Activated T-cell treated with anti-CD3 and anti-CD28 coated beads, Interleukin-2, amount 50 U/mL, for 72 hours (primary cell): ENCODE data around the gene CSNK2A3. TPM values are rescaled to one million over a fixed set of nuclear protein-coding genes. Genes with fewer than 3 reads are reported as not detected.

Experiments
- ATAC-seq, 2 donors: fragments of 150-1000 bp; cut with Tn5 transposase; replicated peaks in 1 of 2; 2 replicates each; pipeline ENCODE4 v1.10.0; 2021; ENCODE audit warnings: moderate library complexity in 2 of 2, mild to moderate bottlenecking in 1 of 2
- DNase-seq, 2 donors: peaks; one replicate each; pipeline ENCODE4 v3.0.0; 2021 to 2022; ENCODE audit warnings: mixed read lengths in 1 of 2
- H3K27ac Mint-ChIP-seq: one replicate; pipeline ENCODE4 v1.8.0; 2022; ENCODE audit warnings: mild to moderate bottlenecking, moderate library complexity, mixed read lengths
- H3K27me3 Mint-ChIP-seq: one replicate; pipeline ENCODE4 v1.8.0; 2022; ENCODE audit warnings: low read depth, mixed read lengths
- H3K36me3 Mint-ChIP-seq, 2 donors: one replicate each; pipeline ENCODE4 v1.8.0; 2022; ENCODE audit warnings: mixed read lengths in 2 of 2, mild to moderate bottlenecking in 1 of 2; ENCODE audit not compliant: insufficient read depth in 2 of 2
- H3K4me1 Mint-ChIP-seq: one replicate; pipeline ENCODE4 v1.8.0; 2022; ENCODE audit warnings: low read depth, mixed read lengths
- H3K4me3 Mint-ChIP-seq, 2 donors: one replicate each; pipeline ENCODE4 v1.8.0; 2022; ENCODE audit warnings: mild to moderate bottlenecking in 2 of 2, mixed read lengths in 2 of 2, moderate library complexity in 2 of 2
- H3K9me3 Mint-ChIP-seq, 2 donors: one replicate each; pipeline ENCODE4 v1.8.0; 2022; ENCODE audit warnings: mixed read lengths in 2 of 2
- total RNA-seq, 2 donors: library from RNA; stranded (reverse); gene quantifications; one replicate each; pipeline ENCODE4 v1.2.3, GENCODE V29; 2022

Gene CSNK2A3
- total RNA-seq, 2 donors from 2014 or later: 0.29 to 1.3 TPM

- Mint-ChIP-seq H3K27ac (no peak overlapping the region), H3K36me3 (no peaks in the 10 kb centered on the region), H3K4me1 (no peaks in the 10 kb centered on the region), H3K9me3 (no peaks in the 10 kb centered on the region), H3K4me3 (no peak overlapping the region), H3K27me3 (peaks cover 5% of the 10 kb centered on the region)
- no peak for ATAC-seq
- DNase-seq: no peak
Observed at GRCh38 chr11:11387622-11388305, 34.7 kb upstream of the CSNK2A3 start.

GRCh38 chr11:11387207-11387606 is 34.2 kb upstream of the CSNK2A3 start:
- Mint-ChIP-seq H3K4me1 (no peaks in the 10 kb centered on the region), H3K27ac (no peak overlapping the region), H3K9me3 (no peaks in the 10 kb centered on the region), H3K4me3 (no peak overlapping the region), H3K27me3 (peaks cover 5% of the 10 kb centered on the region), H3K36me3 (no peaks in the 10 kb centered on the region)
- DNase-seq (no peak), ATAC-seq (no peak)

GRCh38 chr11:11384829-11385228 is 31.8 kb upstream of the CSNK2A3 start:
- no peaks in the 10 kb centered on the region for H3K9me3 Mint-ChIP-seq
- no peak for ATAC-seq
- peaks cover 5% of the 10 kb centered on the region for H3K27me3 Mint-ChIP-seq
- no peaks in the 10 kb centered on the region for H3K36me3 Mint-ChIP-seq
- H3K27ac Mint-ChIP-seq: no peak overlapping the region
- DNase-seq: no peak
- no peaks in the 10 kb centered on the region for H3K4me1 Mint-ChIP-seq
- H3K4me3 Mint-ChIP-seq: no peak overlapping the region

DNA sequence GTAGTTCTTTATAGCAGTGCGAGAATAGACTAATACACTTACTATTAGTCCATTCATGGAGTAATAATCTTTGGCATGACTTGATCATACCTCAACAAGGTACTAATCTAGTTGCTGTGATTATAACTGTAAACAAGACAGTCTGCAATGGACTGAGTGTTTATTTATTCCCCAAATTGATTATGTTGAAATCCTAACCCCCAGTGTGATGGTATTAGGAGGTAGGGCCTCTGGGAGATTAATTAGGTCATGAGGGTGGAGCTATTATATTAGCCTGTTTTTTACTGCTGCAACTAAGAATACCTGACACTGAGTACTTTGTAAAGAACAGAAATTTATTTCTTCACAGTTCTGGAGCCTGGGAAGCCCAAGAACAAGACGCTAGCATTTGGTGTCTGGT is 30.9 kb upstream of the CSNK2A3 start:
- no peak for ATAC-seq
- Mint-ChIP-seq H3K27ac (no peak overlapping the region), H3K27me3 (peaks cover 5% of the 10 kb centered on the region), H3K4me3 (no peak overlapping the region), H3K36me3 (no peaks in the 10 kb centered on the region), H3K9me3 (no peaks in the 10 kb centered on the region), H3K4me1 (no peaks in the 10 kb centered on the region)
- no peak for DNase-seq

DNA sequence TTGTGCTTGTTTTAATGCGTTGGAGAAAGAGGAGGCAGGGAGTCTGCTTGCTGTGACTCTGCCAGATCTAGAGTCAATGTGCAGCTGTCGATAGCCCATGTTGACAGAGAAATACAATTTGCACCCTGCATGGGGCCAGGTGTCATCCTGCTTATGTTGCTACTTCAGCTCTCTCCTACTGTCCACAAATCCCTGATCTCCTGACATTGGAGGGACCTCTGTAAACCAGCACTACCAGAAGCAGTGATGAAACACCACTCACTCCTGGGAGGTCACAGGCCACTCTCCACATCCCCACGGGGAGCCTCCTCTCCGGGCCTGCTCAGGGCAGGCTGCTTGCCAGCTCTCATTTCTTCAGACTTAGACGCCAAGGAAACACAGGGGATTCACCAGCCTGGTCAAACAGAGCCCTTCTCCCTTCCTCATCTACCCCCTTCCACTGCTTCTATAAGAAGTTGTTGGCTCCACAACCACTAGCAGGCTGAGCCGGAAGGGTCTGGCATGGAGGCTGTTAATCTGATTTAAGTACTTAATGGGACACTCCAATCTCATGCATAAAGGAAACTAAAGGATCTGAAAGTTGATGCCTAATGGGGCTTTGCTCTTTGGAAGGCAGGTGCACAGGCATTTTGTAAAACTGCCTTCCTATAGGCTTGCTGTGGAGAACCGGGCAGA is 29.9 kb upstream of the CSNK2A3 start:
- Mint-ChIP-seq H3K4me3 (no peak overlapping the region), H3K9me3 (no peaks in the 10 kb centered on the region), H3K4me1 (no peaks in the 10 kb centered on the region), H3K27me3 (peaks cover 5% of the 10 kb centered on the region), H3K36me3 (no peaks in the 10 kb centered on the region), H3K27ac (no peak overlapping the region)
- ATAC-seq (no peak), DNase-seq (no peak)

DNA sequence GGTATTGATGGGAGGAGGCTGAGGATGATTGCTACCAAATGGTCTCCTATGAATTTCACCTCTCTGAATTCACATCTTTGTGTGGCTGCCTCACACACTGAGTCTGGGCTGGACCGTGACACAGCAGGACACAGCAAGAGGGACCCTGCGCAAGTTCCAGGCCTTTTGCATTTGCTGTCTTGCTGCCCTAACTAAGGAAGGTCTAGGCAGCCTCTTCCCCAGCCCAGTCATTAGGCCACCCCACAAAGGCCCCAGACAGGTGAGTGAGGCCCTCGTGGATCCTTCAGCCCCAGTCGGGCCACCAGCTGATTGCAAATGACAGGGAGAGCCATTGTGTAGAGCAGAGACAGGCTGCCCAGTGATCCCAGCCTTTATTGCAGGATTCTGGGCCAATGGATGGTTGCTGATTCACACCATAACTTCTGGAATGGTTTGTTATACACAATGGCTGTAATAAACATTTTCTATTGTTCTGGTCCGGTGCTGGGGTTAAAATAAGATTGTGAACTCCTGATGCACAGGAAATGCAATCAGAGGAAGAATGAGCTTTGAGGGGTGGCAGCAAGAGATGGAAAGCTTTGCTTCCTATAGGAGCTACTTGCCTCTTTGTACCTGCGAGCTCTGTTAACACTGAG is 28.5 kb upstream of the CSNK2A3 start:
- Mint-ChIP-seq H3K27ac (no peak overlapping the region), H3K27me3 (peaks cover 5% of the 10 kb centered on the region), H3K4me1 (no peaks in the 10 kb centered on the region), H3K36me3 (no peaks in the 10 kb centered on the region), H3K9me3 (no peaks in the 10 kb centered on the region), H3K4me3 (no peak overlapping the region)
- ATAC-seq (no peak), DNase-seq (no peak)

- DNase-seq (no peak), ATAC-seq (no peak)
- H3K27me3 Mint-ChIP-seq: peaks cover 5% of the 10 kb centered on the region
- H3K4me3 Mint-ChIP-seq: no peak overlapping the region
- H3K4me1 Mint-ChIP-seq: no peaks in the 10 kb centered on the region
- H3K27ac Mint-ChIP-seq: no peak overlapping the region
- no peaks in the 10 kb centered on the region for H3K9me3 Mint-ChIP-seq
- no peaks in the 10 kb centered on the region for H3K36me3 Mint-ChIP-seq
Observed at GRCh38 chr11:11380883-11381282, 27.8 kb upstream of the CSNK2A3 start.

GRCh38 chr11:11380340-11380739 is 27.3 kb upstream of the CSNK2A3 start:
- ATAC-seq (no peak), DNase-seq (no peak)
- Mint-ChIP-seq H3K36me3 (no peaks in the 10 kb centered on the region), H3K4me1 (no peaks in the 10 kb centered on the region), H3K9me3 (no peaks in the 10 kb centered on the region), H3K4me3 (no peak overlapping the region), H3K27me3 (peaks cover 5% of the 10 kb centered on the region), H3K27ac (no peak overlapping the region)

GRCh38 chr11:11379661-11380060 is 26.6 kb upstream of the CSNK2A3 start:
- Mint-ChIP-seq H3K4me1 (no peaks in the 10 kb centered on the region), H3K9me3 (no peaks in the 10 kb centered on the region), H3K4me3 (no peak overlapping the region), H3K27me3 (peaks cover 5% of the 10 kb centered on the region), H3K27ac (no peak overlapping the region), H3K36me3 (no peaks in the 10 kb centered on the region)
- DNase-seq (no peak), ATAC-seq (no peak)

DNA sequence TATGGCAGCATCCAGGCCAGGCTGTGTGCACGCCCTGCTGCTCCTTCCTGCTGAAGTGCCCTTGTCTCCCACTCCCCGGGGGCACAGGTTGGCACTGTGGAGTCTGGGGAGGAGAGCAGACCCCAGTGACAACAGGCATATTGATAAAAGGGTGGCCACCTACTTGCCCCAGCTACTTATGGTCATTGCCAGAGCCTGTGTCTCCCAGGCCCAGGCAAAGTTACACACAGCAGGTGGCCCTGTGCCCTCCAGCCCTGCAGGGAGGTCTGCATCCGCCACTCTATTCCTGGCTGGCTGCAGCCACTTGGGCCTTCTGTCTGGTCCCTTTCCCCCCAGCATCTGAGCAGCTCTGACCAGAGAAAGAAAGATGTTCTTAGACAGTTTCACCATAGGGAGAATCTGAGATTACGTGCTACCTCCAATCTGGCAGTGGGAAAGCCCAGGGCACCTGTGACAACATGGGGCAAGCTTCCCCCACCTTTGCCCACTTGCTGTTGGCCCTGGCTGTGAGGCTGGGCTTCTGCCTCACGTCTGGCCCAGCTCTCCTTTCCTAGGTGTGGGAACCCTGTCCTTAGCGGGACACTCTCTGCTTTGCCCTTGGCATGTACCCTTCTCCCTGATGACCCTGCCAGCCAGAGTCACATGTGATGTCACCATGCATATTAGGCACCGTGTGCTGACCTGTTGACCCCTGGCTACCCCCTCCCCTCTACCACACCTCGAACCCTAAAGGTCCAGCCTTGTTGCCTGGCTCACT is 25.3 kb upstream of the CSNK2A3 start:
- ATAC-seq: no peak
- Mint-ChIP-seq H3K4me1 (no peaks in the 10 kb centered on the region), H3K4me3 (no peak overlapping the region), H3K36me3 (no peaks in the 10 kb centered on the region), H3K9me3 (no peaks in the 10 kb centered on the region), H3K27ac (no peak overlapping the region), H3K27me3 (no peaks in the 10 kb centered on the region)
- no peak for DNase-seq

- Mint-ChIP-seq H3K36me3 (no peaks in the 10 kb centered on the region), H3K4me3 (no peak overlapping the region), H3K27me3 (peaks cover 7% of the 10 kb centered on the region), H3K27ac (no peak overlapping the region), H3K9me3 (no peaks in the 10 kb centered on the region), H3K4me1 (no peaks in the 10 kb centered on the region)
- DNase-seq (no peak), ATAC-seq (no peak)
Observed at GRCh38 chr11:11374358-11375148, 21.5 kb upstream of the CSNK2A3 start.

DNA sequence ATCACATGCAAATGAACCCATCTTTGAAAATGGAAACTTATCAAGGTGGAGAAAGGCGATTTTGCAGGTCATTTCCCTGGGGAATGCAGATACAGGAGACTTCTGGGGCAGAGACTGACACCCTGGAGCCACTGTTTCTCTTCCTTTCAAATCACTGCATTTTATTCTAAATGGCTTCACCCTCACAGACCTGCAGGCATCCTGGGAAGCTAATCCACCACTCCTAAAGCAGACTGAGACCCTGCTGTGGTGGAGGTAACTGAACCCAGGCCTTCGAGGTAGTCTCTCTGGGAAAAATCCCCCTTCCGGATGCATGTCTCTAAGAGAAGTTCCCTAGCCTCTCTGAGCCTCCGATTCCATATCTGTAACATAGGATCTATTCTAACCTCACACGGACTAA is 20.9 kb upstream of the CSNK2A3 start:
- Mint-ChIP-seq H3K9me3 (peaks cover 0 to 2% of the 10 kb centered on the region in 2 donors), H3K36me3 (peaks cover 0 to 3% of the 10 kb centered on the region in 2 donors), H3K27me3 (peaks cover 7% of the 10 kb centered on the region), H3K27ac (no peak overlapping the region), H3K4me1 (no peaks in the 10 kb centered on the region), H3K4me3 (no peak overlapping the region)
- no peak for DNase-seq
- no peak for ATAC-seq
